Stimulated activated CD4-positive, alpha-beta T cell treated with anti-CD3 and anti-CD28 coated beads, Interleukin-15, amount 100 ng/mL, for 48 hours (primary cell): ENCODE data around the gene SYT1.

Source experiments
- DNase-seq, 2 donors: peaks; one replicate each; pipeline ENCODE4 v3.0.0-alpha.2; 2020; ENCODE audit warnings: low read depth in 2 of 2

SYT1 gene

GRCh38 chr12:79056775-79057174 lies 192.2 kb downstream of the SYT1 start:
- DNase-seq = no peak

- DNase-seq = no peak
Observed at GRCh38 chr12:79057540-79057939, 193.0 kb downstream of the SYT1 start.

DNA sequence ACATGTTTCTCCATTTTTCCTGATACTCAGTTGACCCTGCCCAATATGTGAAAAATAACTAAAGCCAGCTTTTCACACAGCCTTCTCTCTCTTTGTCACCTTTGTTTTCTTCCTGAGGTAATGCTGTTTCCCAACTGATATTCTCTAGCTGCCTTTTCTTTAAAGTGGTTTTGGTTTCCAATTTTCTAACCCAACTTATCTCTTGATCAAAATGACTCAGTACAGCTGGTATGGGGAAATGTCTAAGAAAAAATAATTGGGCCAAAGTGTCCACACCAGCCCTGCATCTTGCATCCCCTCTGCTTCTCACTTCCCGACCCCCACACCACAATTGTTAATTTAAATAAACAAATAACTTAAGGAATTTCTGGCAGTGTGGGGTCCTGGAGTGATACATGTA lies 193.8 kb downstream of the SYT1 start:
- no peak for DNase-seq

DNA sequence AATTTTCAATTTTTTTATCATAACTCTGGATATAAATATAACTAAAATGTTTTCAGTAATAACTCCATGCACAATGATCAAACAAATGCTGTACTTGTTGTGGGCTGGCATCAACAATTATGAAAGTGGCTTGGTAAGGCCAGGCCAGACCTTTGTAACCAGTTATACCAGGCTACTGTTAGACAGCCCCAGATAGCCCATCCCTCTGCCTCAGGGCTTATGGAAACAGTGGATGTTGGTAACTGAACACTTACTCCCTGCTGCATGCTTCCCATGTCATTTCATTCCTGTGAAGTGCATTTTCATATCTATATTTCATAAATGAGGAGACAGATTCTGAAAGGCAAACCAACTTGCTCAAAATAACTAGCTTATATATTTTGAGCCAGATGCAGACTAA lies 195.0 kb downstream of the SYT1 start:
- no peak for DNase-seq

DNA sequence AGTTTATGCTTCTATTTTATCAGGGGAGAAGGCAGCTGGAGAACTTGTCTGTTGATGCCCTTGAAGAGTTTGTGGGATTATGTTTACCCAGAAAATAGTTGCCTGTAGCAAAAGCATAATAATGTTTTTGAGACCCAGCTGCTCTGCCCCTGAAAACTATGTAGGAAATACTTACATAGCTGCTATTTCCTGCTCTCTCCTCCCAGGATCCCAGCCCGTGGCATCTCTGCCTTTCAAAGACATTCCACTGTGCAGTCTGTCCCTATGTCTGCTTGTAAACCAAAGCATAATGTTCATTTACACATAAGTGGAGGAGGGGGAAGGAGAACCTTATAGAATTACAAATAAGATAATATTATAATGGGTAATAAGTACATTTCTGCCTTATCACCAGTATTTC lies 198.7 kb downstream of the SYT1 start:
- DNase-seq = no peak

DNA sequence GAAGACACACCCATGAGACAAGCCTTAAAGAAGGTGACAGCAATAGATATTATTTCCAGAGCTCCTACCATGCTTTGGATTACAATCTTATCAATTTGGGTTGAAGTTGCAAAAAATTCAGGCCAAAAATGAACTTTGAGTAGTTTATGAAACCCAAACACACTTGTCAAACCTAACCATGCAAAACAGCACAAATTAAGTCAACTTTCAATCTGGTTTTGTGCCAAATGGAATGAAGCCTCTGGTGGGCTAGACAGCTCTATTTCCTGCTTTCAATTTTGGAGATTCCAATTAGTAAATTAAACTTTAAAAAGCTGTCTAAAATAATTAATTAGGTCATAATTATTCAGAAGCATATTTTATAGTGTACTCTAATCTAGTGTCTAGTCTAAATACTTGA lies 203.4 kb downstream of the SYT1 start:
- DNase-seq = no peak

DNA sequence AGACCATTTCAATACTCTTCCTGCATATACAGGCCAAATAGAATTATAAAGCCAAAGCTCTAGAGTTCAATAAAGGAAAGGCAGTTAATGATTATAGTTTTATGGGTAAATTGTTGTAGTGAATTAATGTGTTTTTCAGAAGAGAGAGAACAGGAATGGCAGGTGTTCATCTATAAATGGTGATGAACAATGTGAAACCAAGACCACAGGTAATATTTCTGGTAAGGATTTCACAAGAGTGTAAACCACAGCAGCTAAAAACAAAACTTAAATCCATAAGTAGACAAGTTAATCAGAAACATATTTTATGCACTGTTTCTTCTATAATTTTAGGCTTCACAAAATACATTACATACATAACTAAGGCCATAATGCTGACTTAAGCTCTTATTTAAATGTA lies 204.4 kb downstream of the SYT1 start:
- DNase-seq = no peak

- DNase-seq = no peak
Observed at GRCh38 chr12:79071498-79071897, 206.9 kb downstream of the SYT1 start.

- DNase-seq = no peak
Observed at GRCh38 chr12:79073506-79073905, 208.9 kb downstream of the SYT1 start.

DNA sequence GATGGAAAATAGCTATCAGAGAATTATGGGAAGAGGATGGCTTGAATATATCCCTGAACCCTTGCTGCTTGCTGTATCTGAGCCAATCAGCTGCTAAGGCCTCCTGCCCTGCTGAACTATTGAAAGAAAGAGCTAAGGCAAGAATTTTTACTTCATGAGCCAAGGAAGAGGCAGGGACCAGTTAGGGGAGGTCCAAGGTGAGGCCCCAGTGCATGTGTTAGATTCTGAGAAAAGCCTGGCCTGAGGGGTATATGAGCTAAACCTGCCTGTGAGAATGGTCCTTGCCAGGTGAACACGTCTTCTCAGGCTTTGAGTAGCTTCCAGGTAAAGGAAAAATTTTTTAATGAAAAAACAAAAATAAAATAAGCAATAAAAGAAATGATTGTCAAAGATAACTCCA lies 218.0 kb downstream of the SYT1 start:
- DNase-seq = no peak

DNA sequence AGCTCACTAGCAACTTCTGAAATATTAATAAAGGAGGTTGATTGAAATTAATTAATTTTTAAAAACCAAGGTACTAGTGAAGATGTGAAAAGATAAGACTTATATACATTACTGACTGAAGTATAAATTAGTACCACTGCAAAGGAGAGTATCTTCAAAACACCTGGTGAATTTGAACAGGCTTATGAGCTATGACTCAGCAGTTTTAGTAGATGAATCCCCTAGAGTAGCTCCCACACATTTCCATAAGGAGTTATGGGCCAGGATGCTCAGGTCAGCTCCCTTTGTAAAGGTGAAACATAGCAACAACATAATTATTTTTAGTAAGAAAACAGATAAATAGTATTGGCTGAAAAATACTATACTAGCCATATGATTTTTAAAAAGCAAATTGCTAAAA lies 218.6 kb downstream of the SYT1 start:
- DNase-seq = no peak

- no peak for DNase-seq
Observed at GRCh38 chr12:79085106-79085682, 220.6 kb downstream of the SYT1 start.

GRCh38 chr12:79086541-79087296 lies 222.1 kb downstream of the SYT1 start:
- no peak for DNase-seq

DNA sequence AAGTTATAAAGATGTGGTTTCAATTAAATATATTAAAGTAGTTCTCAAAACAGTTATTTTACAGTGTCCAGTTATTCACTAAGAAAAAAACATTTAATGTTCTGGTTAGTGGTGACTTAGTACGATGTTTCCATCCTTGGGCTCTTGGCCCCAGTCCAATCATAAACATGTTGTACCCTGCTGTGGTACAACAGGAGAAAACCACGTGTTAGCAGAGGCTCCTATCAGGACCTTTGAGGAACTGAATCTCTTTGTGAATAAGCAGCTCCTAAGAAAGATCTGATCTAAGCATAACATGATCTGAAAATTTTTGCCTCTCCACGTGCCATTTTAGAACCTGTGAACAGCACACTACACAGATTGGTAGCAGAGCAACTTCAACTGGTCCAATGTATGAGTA lies 234.0 kb downstream of the SYT1 start:
- no peak for DNase-seq

- DNase-seq = no peak
Observed at GRCh38 chr12:79108962-79109361, 244.4 kb downstream of the SYT1 start.

- DNase-seq = no peak
Observed at GRCh38 chr12:79114896-79115295, 250.3 kb downstream of the SYT1 start.

- DNase-seq = no peak
Observed at GRCh38 chr12:79115743-79116142, 251.2 kb downstream of the SYT1 start.

DNA sequence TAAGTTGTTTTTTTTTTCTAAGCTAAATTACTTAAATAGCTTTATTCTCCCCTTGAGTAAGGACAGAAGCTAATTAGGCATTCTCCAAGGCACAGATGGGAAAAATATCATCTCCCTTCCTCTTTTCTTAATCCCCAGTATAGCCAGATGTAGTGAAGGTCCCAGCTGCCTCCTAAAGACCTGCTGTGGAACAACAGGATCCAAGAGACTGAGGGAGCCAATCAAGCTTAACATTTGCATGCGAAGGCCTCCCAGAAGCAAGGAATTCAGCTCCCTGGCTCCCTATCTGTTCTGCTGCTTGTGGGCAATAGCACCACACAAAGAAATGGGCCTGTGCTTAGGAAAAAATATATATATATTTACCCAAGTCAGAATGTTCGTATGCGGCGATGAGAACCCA lies 255.2 kb downstream of the SYT1 start:
- DNase-seq = no peak

DNA sequence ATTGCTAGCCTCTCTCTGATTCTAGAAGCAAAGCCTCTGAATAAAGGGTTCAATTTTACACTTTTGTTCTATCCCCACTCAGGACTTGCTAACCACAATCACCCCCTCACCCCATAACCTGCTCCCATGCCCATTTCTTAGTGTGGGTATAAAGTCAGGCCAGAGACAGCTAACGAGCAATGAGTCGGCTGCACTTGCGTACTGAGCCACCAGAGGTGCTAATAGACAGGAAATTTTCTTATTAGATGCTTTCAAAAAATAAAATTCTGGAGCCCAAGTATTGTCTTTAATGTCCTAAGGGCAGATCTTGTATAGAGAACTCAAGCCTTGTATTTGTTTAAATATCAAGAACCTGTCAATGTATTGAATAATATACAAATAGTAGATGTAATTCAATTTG lies 256.9 kb downstream of the SYT1 start:
- DNase-seq = no peak

- DNase-seq = no peak
Observed at GRCh38 chr12:79124385-79124784, 259.8 kb downstream of the SYT1 start.

- no peak for DNase-seq
Observed at GRCh38 chr12:79125358-79125757, 260.8 kb downstream of the SYT1 start.

DNA sequence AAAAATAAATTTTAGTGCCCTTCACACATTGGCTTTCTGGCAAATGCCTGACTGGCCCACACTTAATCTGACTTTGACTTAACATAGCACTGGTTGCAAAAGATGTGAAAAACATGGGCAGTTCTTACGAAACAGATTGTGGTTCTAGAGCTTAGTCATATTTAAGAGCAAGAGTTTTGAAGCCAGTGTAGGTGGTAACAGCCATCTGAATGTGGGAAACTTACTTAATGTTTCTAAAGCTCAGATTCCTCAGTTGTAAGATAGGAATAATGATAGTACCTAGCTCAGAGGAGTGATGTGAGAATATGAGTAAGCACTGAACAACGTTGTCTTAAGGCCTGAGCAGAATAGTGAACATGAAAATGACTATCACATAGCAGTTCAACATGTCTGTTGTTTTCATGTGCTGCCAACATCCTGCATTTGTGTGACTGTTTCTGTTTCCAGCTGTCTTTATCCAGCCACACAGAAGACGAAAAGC lies 262.7 kb downstream of the SYT1 start:
- no peak for DNase-seq

DNA sequence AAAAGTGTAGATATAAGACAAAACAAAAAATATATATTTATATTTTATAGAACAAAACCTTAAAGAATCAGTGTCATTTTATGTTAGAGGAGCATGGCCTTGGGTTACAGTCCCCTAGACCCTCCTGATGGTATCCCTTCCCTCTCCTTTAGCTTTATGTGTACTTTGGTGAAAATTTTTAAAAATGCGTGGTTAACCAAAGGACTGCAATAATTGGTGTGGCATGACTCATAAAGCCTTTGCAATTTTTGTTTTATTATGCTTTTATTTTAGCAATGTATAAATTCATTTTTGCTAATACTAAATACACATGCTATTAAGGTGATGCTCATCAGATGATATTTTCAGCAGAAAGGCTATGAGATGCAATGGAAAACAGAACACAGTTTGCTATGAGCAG lies 264.4 kb downstream of the SYT1 start:
- DNase-seq = no peak

- DNase-seq = no peak
Observed at GRCh38 chr12:79138872-79139271, 274.3 kb downstream of the SYT1 start.
